Osteocyte (in vitro differentiated cells): ENCODE results near the gene MROH2A. TPM values are rescaled to one million over a fixed set of nuclear protein-coding genes. Genes with fewer than 3 reads are reported as not detected.

ENCODE experiments used
- DNase-seq: peaks from one replicate; pipeline ENCODE4 v3.0.0; 2021; ENCODE audit warnings: mixed read lengths; ENCODE audit not compliant: unreplicated experiment; ENCODE audit errors: extremely low spot score
- H3K27ac Mint-ChIP-seq: one replicate; pipeline ENCODE4 v1.8.0; 2021; ENCODE audit warnings: mild to moderate bottlenecking, mixed read lengths; ENCODE audit not compliant: unreplicated experiment
- H3K27me3 Mint-ChIP-seq: one replicate; pipeline ENCODE4 v1.8.0; 2021; ENCODE audit warnings: mixed read lengths; ENCODE audit not compliant: unreplicated experiment
- H3K36me3 Mint-ChIP-seq: one replicate; pipeline ENCODE4 v1.8.0; 2021; ENCODE audit warnings: mixed read lengths; ENCODE audit not compliant: unreplicated experiment
- H3K4me1 Mint-ChIP-seq: one replicate; pipeline ENCODE4 v1.8.0; 2021; ENCODE audit warnings: mixed read lengths; ENCODE audit not compliant: unreplicated experiment
- H3K4me3 Mint-ChIP-seq: one replicate; pipeline ENCODE4 v1.8.0; 2021; ENCODE audit warnings: mild to moderate bottlenecking, moderate library complexity, mixed read lengths; ENCODE audit not compliant: unreplicated experiment
- H3K9me3 Mint-ChIP-seq: one replicate; pipeline ENCODE4 v1.8.0; 2021; ENCODE audit warnings: mixed read lengths; ENCODE audit not compliant: unreplicated experiment
- CTCF ChIP-seq: fragments of 200-600 bp; sonication (generic); IDR thresholded peaks from 2 replicates; pipeline ENCODE4 v1.5.0; 2021; ENCODE audit warnings: antibody characterized with exemption, mild to moderate bottlenecking, moderate library complexity
- total RNA-seq: library from RNA; stranded (reverse); gene quantifications from 2 replicates; pipeline ENCODE4 v1.2.1, GENCODE V29; 2021

The MROH2A gene
- total RNA-seq, 1 donor from 2014 or later = not detected

- Mint-ChIP-seq H3K4me1 (no peaks in the 10 kb centered on the region), H3K9me3 (peaks cover 18% of the 10 kb centered on the region), H3K27me3 (peaks cover 32% of the 10 kb centered on the region), H3K36me3 (no peaks in the 10 kb centered on the region), H3K27ac (no peak overlapping the region), H3K4me3 (no peak overlapping the region)
- no peak for TF ChIP-seq CTCF
- no peak for DNase-seq
These were observed 1.6 kb downstream of the MROH2A start for GRCh38 chr2:233779722-233780121.

- Mint-ChIP-seq H3K9me3 (peaks cover 18% of the 10 kb centered on the region), H3K36me3 (no peaks in the 10 kb centered on the region), H3K4me3 (no peak overlapping the region), H3K4me1 (no peaks in the 10 kb centered on the region), H3K27ac (no peak overlapping the region), H3K27me3 (peaks cover 35% of the 10 kb centered on the region)
- no peak for TF ChIP-seq CTCF
- no peak for DNase-seq
These were observed 2.6 kb downstream of the MROH2A start for GRCh38 chr2:233780771-233781170.

GRCh38 chr2:233789554-233789953 is 11.4 kb downstream of the MROH2A start:
- Mint-ChIP-seq H3K27ac (no peak overlapping the region), H3K4me1 (no peaks in the 10 kb centered on the region), H3K4me3 (no peak overlapping the region), H3K36me3 (no peaks in the 10 kb centered on the region), H3K27me3 (peaks cover 19% of the 10 kb centered on the region), H3K9me3 (no peaks in the 10 kb centered on the region)
- TF ChIP-seq CTCF = no peak
- peak; percentile 67 for DNase-seq

GRCh38 chr2:233791151-233791882 is 13.2 kb downstream of the MROH2A start:
- no peaks in the 10 kb centered on the region for H3K4me1 Mint-ChIP-seq
- no peaks in the 10 kb centered on the region for H3K9me3 Mint-ChIP-seq
- H3K27ac Mint-ChIP-seq = no peak overlapping the region
- no peaks in the 10 kb centered on the region for H3K36me3 Mint-ChIP-seq
- no peak overlapping the region for H3K4me3 Mint-ChIP-seq
- peaks cover 11% of the 10 kb centered on the region for H3K27me3 Mint-ChIP-seq
- DNase-seq = peak; percentile 77
- TF ChIP-seq CTCF = no peak

- DNase-seq = peak; percentile 74
- Mint-ChIP-seq H3K9me3 (no peaks in the 10 kb centered on the region), H3K27me3 (peaks cover 8% of the 10 kb centered on the region), H3K4me3 (no peak overlapping the region), H3K4me1 (no peaks in the 10 kb centered on the region), H3K27ac (no peak overlapping the region), H3K36me3 (no peaks in the 10 kb centered on the region)
- no peak for TF ChIP-seq CTCF
These were observed 13.8 kb downstream of the MROH2A start for GRCh38 chr2:233791883-233792329.
